OCI-LY3 (cell line): Measurements from ENCODE around the gene DTD2.

Experiments
- EZH2phosphoT487 ChIP-seq: fragments of 200-600 bp; shearing (Covaris generic); IDR thresholded peaks from 2 replicates; pipeline ENCODE4 v1.6.1; 2018; ENCODE audit warnings: antibody characterized with exemption, mixed run types, low read depth
- TF ChIP-seq, protein P1 (sequence below): fragments of 200-600, 300-600 bp; sonication (generic); IDR thresholded peaks from 2 replicates; pipeline ENCODE4 v1.5.1; 2014; ENCODE audit warnings: antibody characterized with exemption, low read length, low read depth

GRCh38 chr14:31477248-31477647, 19.9 kb upstream of the DTD2 start:
- TF ChIP-seq, protein P1, sequence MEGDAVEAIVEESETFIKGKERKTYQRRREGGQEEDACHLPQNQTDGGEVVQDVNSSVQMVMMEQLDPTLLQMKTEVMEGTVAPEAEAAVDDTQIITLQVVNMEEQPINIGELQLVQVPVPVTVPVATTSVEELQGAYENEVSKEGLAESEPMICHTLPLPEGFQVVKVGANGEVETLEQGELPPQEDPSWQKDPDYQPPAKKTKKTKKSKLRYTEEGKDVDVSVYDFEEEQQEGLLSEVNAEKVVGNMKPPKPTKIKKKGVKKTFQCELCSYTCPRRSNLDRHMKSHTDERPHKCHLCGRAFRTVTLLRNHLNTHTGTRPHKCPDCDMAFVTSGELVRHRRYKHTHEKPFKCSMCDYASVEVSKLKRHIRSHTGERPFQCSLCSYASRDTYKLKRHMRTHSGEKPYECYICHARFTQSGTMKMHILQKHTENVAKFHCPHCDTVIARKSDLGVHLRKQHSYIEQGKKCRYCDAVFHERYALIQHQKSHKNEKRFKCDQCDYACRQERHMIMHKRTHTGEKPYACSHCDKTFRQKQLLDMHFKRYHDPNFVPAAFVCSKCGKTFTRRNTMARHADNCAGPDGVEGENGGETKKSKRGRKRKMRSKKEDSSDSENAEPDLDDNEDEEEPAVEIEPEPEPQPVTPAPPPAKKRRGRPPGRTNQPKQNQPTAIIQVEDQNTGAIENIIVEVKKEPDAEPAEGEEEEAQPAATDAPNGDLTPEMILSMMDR = no peak
- no peak for TF ChIP-seq EZH2phosphoT487
